SK-N-SH (cell line): ENCODE measurements around the gene SLC41A3. TPM values are rescaled to one million over a fixed set of nuclear protein-coding genes. Genes with fewer than 3 reads are reported as not detected.
"Not testable (repeated sequence)": the region's sequence is repeated elsewhere in the genome, so short reads cannot be mapped to it uniquely, and the experiment has no call there.

Experiments used
- CTCF ChIA-PET: fragments of 300-600, 350-600 bp; formaldehyde crosslinking; extraction: SDS; loops from one replicate; lab custom pipeline; 2021; lab: Yijun Ruan, JAX
- POLR2A ChIA-PET: fragments of 350-600 bp; sonication (Branson Sonifier 250); formaldehyde crosslinking; extraction: SDS; loops from one replicate; lab custom pipeline; 2020; ENCODE audit warnings: antibody characterized with exemption, inconsistent platforms; lab: Yijun Ruan, JAX
- DNase-seq: peaks from one replicate; pipeline ENCODE4 v3.0.0; 2012
- H2AFZ ChIP-seq: fragments of 200-600 bp; sonication (generic); 2 replicates; pipeline ENCODE4 v1.8.1; 2016; ENCODE audit warnings: antibody characterized with exemption, mild to moderate bottlenecking, low read depth
- H3F3A ChIP-seq: fragments of 200-600 bp; sonication (generic); replicated peaks from 2 replicates; pipeline ENCODE3; 2016; ENCODE audit warnings: antibody characterized with exemption, mild to moderate bottlenecking; ENCODE audit not compliant: insufficient read depth
- H3K27ac ChIP-seq, 2 experiments: fragments of 200-500 bp in 1 of 2; fragments of 200-600 bp in 1 of 2; sonication (Bioruptor generic) in 1 of 2; sonication (generic), shearing (Covaris generic) in 1 of 2; 2 replicates each; pipeline versions ENCODE4 v1.5.1 to v1.6.1; 2014 to 2016; ENCODE audit warnings: low read depth in 2 of 2, inconsistent platforms in 1 of 2, low read length in 1 of 2, mild to moderate bottlenecking in 1 of 2, mixed read lengths in 1 of 2
- H3K27me3 ChIP-seq: fragments of 200-600 bp; sonication (generic), shearing (Covaris generic); 2 replicates; pipeline ENCODE4 v1.6.1; 2016; ENCODE audit warnings: mixed run types; ENCODE audit not compliant: insufficient read depth
- H3K36me3 ChIP-seq, 2 experiments: fragments of 200-500 bp in 1 of 2; fragments of 200-600 bp in 1 of 2; sonication (Bioruptor generic) in 1 of 2; sonication (generic) in 1 of 2; replicated peaks in 1 of 2; 2 replicates each; pipeline versions ENCODE3 to v1.5.1; 2014 to 2016; ENCODE audit warnings: low read length in 1 of 2, mild to moderate bottlenecking in 1 of 2; ENCODE audit not compliant: insufficient read depth in 2 of 2, control insufficient read depth in 1 of 2
- H3K4me1 ChIP-seq, 2 experiments: fragments of 200-500 bp in 1 of 2; fragments of 200-600 bp in 1 of 2; sonication (Bioruptor generic) in 1 of 2; sonication (generic), shearing (Covaris generic) in 1 of 2; 2 replicates each; pipeline versions ENCODE4 v1.5.1 to v1.6.1; 2014 to 2016; ENCODE audit warnings: low read depth in 1 of 2, low read length in 1 of 2, mixed run types in 1 of 2; ENCODE audit not compliant: insufficient read depth in 2 of 2, control insufficient read depth in 1 of 2
- H3K4me2 ChIP-seq: fragments of 200-600 bp; sonication (generic), shearing (Covaris generic); 2 replicates; pipeline ENCODE4 v1.6.1; 2017; ENCODE audit warnings: mixed run types
- H3K4me3 ChIP-seq, 2 experiments: fragments of 200-500 bp in 1 of 2; fragments of 200-600 bp in 1 of 2; sonication (Bioruptor generic) in 1 of 2; sonication (generic), shearing (Covaris generic) in 1 of 2; 2 replicates each; pipeline versions ENCODE4 v1.5.1 to v1.8.1; 2014 to 2016; ENCODE audit warnings: low read depth in 2 of 2, inconsistent platforms in 1 of 2, low read length in 1 of 2, mild to moderate bottlenecking in 1 of 2, mixed read lengths in 1 of 2, moderate library complexity in 1 of 2
- H3K79me2 ChIP-seq: fragments of 200-600 bp; sonication (generic); 2 replicates; pipeline ENCODE4 v1.8.1; 2017; ENCODE audit warnings: mild to moderate bottlenecking; ENCODE audit not compliant: insufficient read depth
- H3K9ac ChIP-seq: fragments of 200-600 bp; sonication (generic); 2 replicates; pipeline ENCODE4 v1.6.1; 2017; ENCODE audit warnings: mixed run types
- H3K9me2 ChIP-seq: fragments of 200-600 bp; sonication (generic); 2 replicates; pipeline ENCODE4 v1.6.1; 2017; ENCODE audit warnings: mixed run types
- H3K9me3 ChIP-seq: fragments of 200-600 bp; sonication (generic); 2 replicates; pipeline ENCODE4 v1.6.1; 2017; ENCODE audit warnings: mixed run types, mild to moderate bottlenecking, moderate library complexity
- H4K20me1 ChIP-seq: fragments of 200-600 bp; sonication (generic); 2 replicates; pipeline ENCODE4 v1.6.1; 2017; ENCODE audit warnings: mild to moderate bottlenecking, mixed run types; ENCODE audit not compliant: insufficient read depth
- CTCF ChIP-seq: fragments of 200-600 bp; sonication (generic); IDR thresholded peaks from 2 replicates; pipeline ENCODE4 v1.6.1; 2017; ENCODE audit warnings: antibody characterized with exemption, mild to moderate bottlenecking, moderate library complexity
- RAD21 ChIP-seq: IDR thresholded peaks from 2 replicates; pipeline ENCODE4 v1.6.1; 2012; ENCODE audit warnings: mild to moderate bottlenecking, low read length
- SMC3 ChIP-seq: IDR thresholded peaks from 2 replicates; pipeline ENCODE4 v1.6.1; 2012; ENCODE audit warnings: low read depth, low read length, improper control_type of control experiment
- WGBS: methylation state at CpG from one replicate; pipeline ENCODE4 v1.1.6; 2017; ENCODE audit warnings: low lambda C conversion rate; 5-methylcytosine and 5-hydroxymethylcytosine counted together
- polyA plus RNA-seq, 3 experiments: library from polyadenylated mRNA; depleted of rRNA; stranded (reverse); fragments of >200 nt; gene quantifications; 2 replicates each; pipeline ENCODE4 v1.2.3, GENCODE V29; 2012

Gene SLC41A3
- polyA plus RNA-seq, 1 of the 3 experiments (the other 2 are of a cell fraction), result 53.4 TPM

- H3K4me3 ChIP-seq, H3K4me2 ChIP-seq, H2AFZ ChIP-seq, H3K27ac ChIP-seq, H3K9ac ChIP-seq, CTCF ChIA-PET, H3K79me2 ChIP-seq, H3K9me3 ChIP-seq, H4K20me1 ChIP-seq, H3K4me1 ChIP-seq, POLR2A ChIA-PET, H3K27me3 ChIP-seq, H3K9me2 ChIP-seq, DNase-seq, H3K36me3 ChIP-seq, H3F3A ChIP-seq: not testable (repeated sequence)
- 50% methylated on average over 1 of the region's 3 CpGs for WGBS
Measured at GRCh38 chr3:125976003-125976390, 107.9 kb downstream of the SLC41A3 start.

GRCh38 chr3:125975245-125976002, 108.5 kb downstream of the SLC41A3 start:
- H3K4me3 ChIP-seq, H3K4me1 ChIP-seq, H2AFZ ChIP-seq, H3K36me3 ChIP-seq, H3K9ac ChIP-seq, H3K9me3 ChIP-seq, POLR2A ChIA-PET, H3K27me3 ChIP-seq, H3K9me2 ChIP-seq, H3K4me2 ChIP-seq, H3K79me2 ChIP-seq, CTCF ChIA-PET, DNase-seq, H3F3A ChIP-seq, H3K27ac ChIP-seq, H4K20me1 ChIP-seq: not testable (repeated sequence)
- WGBS, result 81% methylated on average over 7 of the region's 9 CpGs

GRCh38 chr3:125971997-125972944, 111.7 kb downstream of the SLC41A3 start:
- H3K4me1 ChIP-seq, H3K36me3 ChIP-seq, H3K9me3 ChIP-seq, H3K79me2 ChIP-seq, H3K27ac ChIP-seq, H4K20me1 ChIP-seq, H3K9me2 ChIP-seq, H3K9ac ChIP-seq, H3F3A ChIP-seq, POLR2A ChIA-PET: not testable (repeated sequence)
- CTCF ChIA-PET, result interaction anchor here (1.0 to 1.6 kb wide), 11 partner anchors 12 to 241 kb away, joined by 3 to 7 read pairs (median 3); no protein-coding TSS in a partner anchor
- H3K27me3 ChIP-seq, result peaks cover 22% of the 10 kb centered on the region; the same call in 1 of the 2 replicates
- peak; percentile 38 for DNase-seq
- TF ChIP-seq CTCF, result peak; percentile 68
- peak; percentile 53 for TF ChIP-seq RAD21
- peak; percentile 26; the same call in 1 of the 2 replicates for TF ChIP-seq SMC3
- peak overlapping the region; percentile 97; the same call in 1 of the 2 replicates for H2AFZ ChIP-seq
- 3% methylated on average over 21 of the region's 31 CpGs for WGBS
- H3K4me2 ChIP-seq, result peak overlapping the region; percentile 81
- peak overlapping the region; percentile 41 to 66 for H3K4me3 ChIP-seq

- H4K20me1 ChIP-seq, H3K9me3 ChIP-seq, H3F3A ChIP-seq, H2AFZ ChIP-seq, DNase-seq, H3K9ac ChIP-seq, H3K9me2 ChIP-seq, H3K79me2 ChIP-seq, H3K27ac ChIP-seq, H3K4me1 ChIP-seq, CTCF ChIA-PET, H3K4me2 ChIP-seq, H3K36me3 ChIP-seq, POLR2A ChIA-PET, H3K4me3 ChIP-seq: not testable (repeated sequence)
- 0% methylated on average over 1 of the region's 50 CpGs for WGBS
- peaks cover 22% of the 10 kb centered on the region; the same call in 1 of the 2 replicates for H3K27me3 ChIP-seq
Measured at GRCh38 chr3:125968701-125969592, 115.0 kb downstream of the SLC41A3 start, which contains the start of gene ROPN1B. Gene ROPN1B (plus strand): TSS chr3:125969178. CDS start chr3:125972055, 2,877 bp downstream.
